ENCODE measurements around the gene MAP7D2.
A peak's percentile ranks its signal among the peaks of the same experiment; 100 is the strongest.

MAP7D2 gene

GRCh38 chrX:19966056-19966455, 150.7 kb downstream of the MAP7D2 start:
- DNase-seq (ENCODE audit: low read depth in 3 of 3) = no peak

GRCh38 chrX:19964017-19964710, 152.5 kb downstream of the MAP7D2 start:
- DNase-seq (ENCODE audit: low read depth in 3 of 3) = peak in 1 of 3 experiments; percentile 0

- no peak for DNase-seq (ENCODE audit: low read depth in 3 of 3)
These were observed 155.8 kb downstream of the MAP7D2 start for GRCh38 chrX:19960913-19961312.

- DNase-seq (ENCODE audit: low read depth in 3 of 3) = no peak
These were observed 157.9 kb downstream of the MAP7D2 start for GRCh38 chrX:19958552-19959486.

- no peak for DNase-seq (ENCODE audit: low read depth in 3 of 3)
These were observed 159.8 kb downstream of the MAP7D2 start for GRCh38 chrX:19956923-19957322.
